Stimulated activated CD8-positive, alpha-beta memory T cell treated with anti-CD3 and anti-CD28 coated beads, Interleukin-7, amount 100 ng/mL, for 48 hours (primary cell): ENCODE measurements around the gene POT1.

Experiments used
- DNase-seq, 2 donors: peaks; one replicate each; pipeline ENCODE4 v3.0.0-alpha.2; 2020; ENCODE audit warnings: low read depth in 1 of 2; ENCODE audit errors: extremely low read depth in 1 of 2

Gene POT1

GRCh38 chr7:124776153-124776552 lies 153.5 kb downstream of the POT1 start:
- DNase-seq = no peak

- no peak for DNase-seq
Observed at GRCh38 chr7:124775422-124775821, 154.2 kb downstream of the POT1 start.

- DNase-seq = no peak
Observed at GRCh38 chr7:124773938-124774337, 155.7 kb downstream of the POT1 start.

GRCh38 chr7:124773339-124773738 lies 156.3 kb downstream of the POT1 start:
- no peak for DNase-seq
